GM12891 (cell line): ENCODE measurements around the gene SAAL1.

Experiments
- PAX5 ChIP-seq: IDR thresholded peaks from 2 replicates; pipeline ENCODE4 v1.6.1; 2011; ENCODE audit warnings: low read length, moderate library complexity, mild to moderate bottlenecking; ENCODE audit not compliant: insufficient read depth, severe bottlenecking
- POLR2A ChIP-seq: IDR thresholded peaks from 2 replicates; pipeline ENCODE4 v1.6.1; 2011; ENCODE audit warnings: low read depth, low read length, control low read depth
- POLR2AphosphoS5 ChIP-seq: IDR thresholded peaks from 2 replicates; pipeline ENCODE4 v1.6.1; 2011; ENCODE audit warnings: low read depth, low read length, control low read depth
- POU2F2 ChIP-seq: IDR thresholded peaks from 2 replicates; pipeline ENCODE4 v1.6.1; 2011; ENCODE audit warnings: low read depth, mild to moderate bottlenecking, control low read depth, low read length, moderate library complexity
- SPI1 ChIP-seq: IDR thresholded peaks from 2 replicates; pipeline ENCODE4 v1.6.1; 2011; ENCODE audit warnings: low read depth, low read length, control low read depth
- TAF1 ChIP-seq: IDR thresholded peaks from 2 replicates; pipeline ENCODE4 v1.6.1; 2011; ENCODE audit warnings: low read depth, low read length, control low read depth

- TF ChIP-seq POLR2A (no peak), POLR2AphosphoS5 (no peak), TAF1 (no peak), POU2F2 (no peak), PAX5 (no peak), SPI1 (no peak)
Measured at GRCh38 chr11:18137186-18137800, 31.4 kb upstream of the SAAL1 start.
